MM.1S (cell line): ENCODE measurements around the gene HARS1.

Source experiments
- DNase-seq: peaks from one replicate; pipeline ENCODE4 v3.0.0-alpha.2; 2015
- H2AFZ ChIP-seq: fragments of 300-600 bp; sonication (generic); 2 replicates; pipeline ENCODE4 v1.6.0; 2016; ENCODE audit warnings: antibody characterized with exemption, low read length
- H3F3A ChIP-seq: fragments of 300-600 bp; sonication (generic); 2 replicates; pipeline ENCODE4 v1.6.1; 2016; ENCODE audit warnings: mild to moderate bottlenecking, antibody characterized with exemption, low read length, moderate library complexity, mixed read lengths; ENCODE audit not compliant: insufficient read depth
- H3K27ac ChIP-seq: fragments of 300-600 bp; sonication (generic); 2 replicates; pipeline ENCODE4 v1.5.1; 2016; ENCODE audit warnings: mild to moderate bottlenecking, low read length
- H3K27me3 ChIP-seq: fragments of 300-600 bp; sonication (generic); replicated peaks from 2 replicates; pipeline ENCODE4 v1.6.0; 2016; ENCODE audit warnings: low read length; ENCODE audit not compliant: insufficient read depth
- H3K36me3 ChIP-seq: fragments of 300-600 bp; sonication (generic); replicated peaks from 2 replicates; pipeline ENCODE4 v1.6.1; 2016; ENCODE audit warnings: mild to moderate bottlenecking, low read length, mixed read lengths; ENCODE audit not compliant: insufficient read depth
- H3K4me1 ChIP-seq: fragments of 300-600 bp; sonication (generic); 2 replicates; pipeline ENCODE4 v1.6.1; 2016; ENCODE audit warnings: low read length, mixed read lengths
- H3K4me2 ChIP-seq: fragments of 300-600 bp; sonication (generic); 2 replicates; pipeline ENCODE4 v1.6.0; 2016; ENCODE audit warnings: low read depth, low read length
- H3K4me3 ChIP-seq: fragments of 300-600 bp; sonication (generic); 2 replicates; pipeline ENCODE4 v1.5.1; 2016; ENCODE audit warnings: low read length, mixed read lengths
- H3K79me2 ChIP-seq: fragments of 300-600 bp; sonication (generic); 2 replicates; pipeline ENCODE4 v1.6.1; 2016; ENCODE audit warnings: mixed run types, low read length, mixed read lengths
- H3K9ac ChIP-seq: fragments of 300-600 bp; sonication (generic); 2 replicates; pipeline ENCODE4 v1.6.1; 2016; ENCODE audit warnings: low read length, mixed read lengths
- H3K9me2 ChIP-seq: fragments of 300-600 bp; sonication (generic); replicated peaks from 2 replicates; pipeline ENCODE4 v1.6.1; 2016; ENCODE audit warnings: mild to moderate bottlenecking, low read length, mixed read lengths; ENCODE audit not compliant: insufficient read depth
- H3K9me3 ChIP-seq: fragments of 300-600 bp; sonication (generic); replicated peaks from 2 replicates; pipeline ENCODE4 v1.6.1; 2016; ENCODE audit warnings: mild to moderate bottlenecking, low read length, mixed read lengths; ENCODE audit not compliant: insufficient read depth
- H4K20me1 ChIP-seq: fragments of 300-600 bp; sonication (generic); 2 replicates; pipeline ENCODE4 v1.6.1; 2016; ENCODE audit warnings: mild to moderate bottlenecking, low read length, moderate library complexity, mixed read lengths; ENCODE audit not compliant: insufficient read depth
- CTCF ChIP-seq: fragments of 300-600 bp; sonication (generic); IDR thresholded peaks from 2 replicates; pipeline ENCODE4 v1.5.1; 2016; ENCODE audit warnings: antibody characterized with exemption, low read length, mixed read lengths
- EZH2 ChIP-seq: fragments of 300-600 bp; sonication (generic); optimal IDR thresholded peaks from 2 replicates; pipeline ENCODE3; 2017; ENCODE audit warnings: low read depth, mild to moderate bottlenecking, antibody characterized with exemption, low read length, mixed read lengths
- EZH2phosphoT487 ChIP-seq: fragments of 300-600 bp; sonication (generic); IDR thresholded peaks from 2 replicates; pipeline ENCODE4 v1.6.1; 2018; ENCODE audit warnings: antibody characterized with exemption, low read length

HARS1 gene

GRCh38 chr5:140633021-140633471, 58.1 kb downstream of the HARS1 start, which contains the start of gene CD14:
CD14 (minus strand) TSS chr5:140633175; CDS start chr5:140633071, 104 bp downstream.
- no peak within 1 kb of the TSS for H3K9ac ChIP-seq
- peak within 1 kb of the TSS; percentile 94 for H2AFZ ChIP-seq

DNA sequence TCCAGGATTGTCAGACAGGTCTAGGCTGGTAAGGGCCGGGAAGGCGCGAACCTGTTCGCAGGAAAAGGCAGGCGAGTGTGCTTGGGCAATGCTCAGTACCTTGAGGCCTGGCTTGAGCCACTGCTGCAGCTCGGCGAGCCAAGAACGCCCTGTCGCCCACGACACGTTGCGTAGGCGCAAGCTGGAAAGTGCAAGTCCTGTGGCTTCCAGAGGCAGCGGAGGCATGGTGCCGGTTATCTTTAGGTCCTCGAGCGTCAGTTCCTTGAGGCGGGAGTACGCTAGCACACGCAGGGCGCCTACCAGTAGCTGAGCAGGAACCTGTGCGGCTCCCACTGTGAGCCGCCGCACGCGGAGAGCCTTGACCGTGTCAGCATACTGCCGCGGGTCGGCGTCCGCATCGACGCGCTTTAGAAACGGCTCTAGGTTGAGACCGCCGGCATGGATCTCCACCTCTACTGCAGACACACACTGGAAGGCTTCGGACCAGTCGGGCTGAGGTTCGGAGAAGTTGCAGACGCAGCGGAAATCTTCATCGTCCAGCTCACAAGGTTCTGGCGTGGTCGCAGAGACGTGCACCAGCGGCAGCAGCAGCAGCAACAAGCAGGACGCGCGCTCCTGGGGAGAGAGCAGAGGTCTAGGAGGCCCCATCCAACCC, 58.7 kb downstream of the HARS1 start:
- TF ChIP-seq EZH2phosphoT487 = no peak
- TF ChIP-seq CTCF = no peak
- no peak for TF ChIP-seq EZH2
- H3K9me3 ChIP-seq = no peaks in the 10 kb centered on the region
- H3K4me2 ChIP-seq = peak overlapping the region; percentile 88
- no peaks in the 10 kb centered on the region for H3K9me2 ChIP-seq
- H3K36me3 ChIP-seq = no peaks in the 10 kb centered on the region
- DNase-seq = peak; percentile 37
- no peaks in the 10 kb centered on the region for H3K79me2 ChIP-seq
- peak overlapping the region; percentile 94 for H2AFZ ChIP-seq
- H3K27ac ChIP-seq = no peak overlapping the region
- H3K9ac ChIP-seq = no peak overlapping the region
- H3K4me1 ChIP-seq = 0 out of 2 replicates have a peak, but pooled peaks cover 2% of the 10 kb centered on the region
- peaks cover 8% of the 10 kb centered on the region for H3F3A ChIP-seq
- H3K27me3 ChIP-seq = 0 out of 2 replicates have a peak, but pooled peaks cover 6% of the 10 kb centered on the region
- no peaks in the 10 kb centered on the region for H4K20me1 ChIP-seq
- H3K4me3 ChIP-seq = peak overlapping the region; percentile 59

More at GRCh38 chr5:140633021-140633471, 58.1 kb downstream of the HARS1 start, which contains the start of gene CD14:
- Histone ChIP-seq H3K4me2 (peak within 1 kb of the TSS; percentile 88), H3K27me3 (0 out of 2 replicates have a peak, but pooled peaks cover 6% of the 10 kb centered on the region), H3K27ac (no peak within 1 kb of the TSS), H4K20me1 (no peaks in the 10 kb centered on the region), H3K9me2 (no peaks in the 10 kb centered on the region), H3K4me1 (0 out of 2 replicates have a peak, but pooled peaks cover 2% of the 10 kb centered on the region), H3K36me3 (no peaks in the 10 kb centered on the region), H3K4me3 (peak within 1 kb of the TSS; percentile 59), H3K79me2 (no peaks in the 10 kb centered on the region), H3F3A (peaks cover 8% of the 10 kb centered on the region), H3K9me3 (no peaks in the 10 kb centered on the region)
- no peak for DNase-seq
- TF ChIP-seq CTCF = peak; percentile 2; the same call in 1 of the 2 replicates
- TF ChIP-seq EZH2 = no peak

DNA sequence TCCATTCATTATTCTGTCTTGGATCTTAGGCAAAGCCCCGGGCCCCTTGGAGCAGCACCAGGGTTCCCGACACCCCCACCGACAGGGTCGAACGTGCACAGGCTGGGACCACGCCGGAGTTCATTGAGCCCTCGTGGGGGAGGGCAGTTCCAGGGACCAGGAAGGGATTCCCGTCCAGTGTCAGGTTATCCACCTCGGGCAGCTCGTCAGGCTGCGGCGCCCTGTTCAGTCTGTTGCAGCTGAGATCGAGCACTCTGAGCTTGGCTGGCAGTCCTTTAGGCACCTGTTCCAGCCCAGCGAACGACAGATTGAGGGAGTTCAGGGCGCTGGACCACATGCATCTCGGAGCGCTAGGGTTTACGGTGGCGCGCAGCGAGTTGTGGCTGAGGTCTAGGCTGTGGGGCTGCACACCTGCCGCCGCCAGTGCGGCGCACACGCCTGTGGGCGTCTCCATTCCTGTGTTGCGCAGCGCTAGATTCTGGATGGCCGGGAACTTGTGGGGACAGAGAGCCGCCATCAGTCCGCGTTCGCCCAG, 59.3 kb downstream of the HARS1 start:
- H3K9ac ChIP-seq = no peak overlapping the region
- 0 out of 2 replicates have a peak, but pooled peaks cover 6% of the 10 kb centered on the region for H3K27me3 ChIP-seq
- no peaks in the 10 kb centered on the region for H4K20me1 ChIP-seq
- H3K27ac ChIP-seq = no peak overlapping the region
- H3K4me1 ChIP-seq = 0 out of 2 replicates have a peak, but pooled peaks cover 2% of the 10 kb centered on the region
- H3K9me3 ChIP-seq = no peaks in the 10 kb centered on the region
- H3K9me2 ChIP-seq = no peaks in the 10 kb centered on the region
- DNase-seq = peak; percentile 17
- H3K4me2 ChIP-seq = peak overlapping the region; percentile 88
- no peaks in the 10 kb centered on the region for H3K79me2 ChIP-seq
- no peak for TF ChIP-seq CTCF
- no peak for TF ChIP-seq EZH2phosphoT487
- TF ChIP-seq EZH2 = no peak
- peak overlapping the region; percentile 59 for H3K4me3 ChIP-seq
- H3K36me3 ChIP-seq = no peaks in the 10 kb centered on the region
- H3F3A ChIP-seq = peaks cover 8% of the 10 kb centered on the region
- peak overlapping the region; percentile 94 for H2AFZ ChIP-seq
